NCI-H2171 (cell line): ENCODE measurements around the gene CA5A.
A peak's percentile ranks its signal among the peaks of the same experiment; 100 is the strongest.
"Not testable (repeated sequence)": the region's sequence is repeated elsewhere in the genome, so short reads cannot be mapped to it uniquely, and the experiment has no call there.

Experiments used
- DNase-seq: peaks from one replicate; lab custom pipeline; 2025; lab: John Stamatoyannopoulos, UW

Gene CA5A

GRCh38 chr16:87922250-87922871 is 14.0 kb downstream of the CA5A start:
- DNase-seq: peak; percentile 26

- DNase-seq: peak; percentile 31
These were observed 15.0 kb downstream of the CA5A start for GRCh38 chr16:87921236-87921773.

- no peak for DNase-seq
These were observed 16.7 kb downstream of the CA5A start for GRCh38 chr16:87919681-87919994.

DNA sequence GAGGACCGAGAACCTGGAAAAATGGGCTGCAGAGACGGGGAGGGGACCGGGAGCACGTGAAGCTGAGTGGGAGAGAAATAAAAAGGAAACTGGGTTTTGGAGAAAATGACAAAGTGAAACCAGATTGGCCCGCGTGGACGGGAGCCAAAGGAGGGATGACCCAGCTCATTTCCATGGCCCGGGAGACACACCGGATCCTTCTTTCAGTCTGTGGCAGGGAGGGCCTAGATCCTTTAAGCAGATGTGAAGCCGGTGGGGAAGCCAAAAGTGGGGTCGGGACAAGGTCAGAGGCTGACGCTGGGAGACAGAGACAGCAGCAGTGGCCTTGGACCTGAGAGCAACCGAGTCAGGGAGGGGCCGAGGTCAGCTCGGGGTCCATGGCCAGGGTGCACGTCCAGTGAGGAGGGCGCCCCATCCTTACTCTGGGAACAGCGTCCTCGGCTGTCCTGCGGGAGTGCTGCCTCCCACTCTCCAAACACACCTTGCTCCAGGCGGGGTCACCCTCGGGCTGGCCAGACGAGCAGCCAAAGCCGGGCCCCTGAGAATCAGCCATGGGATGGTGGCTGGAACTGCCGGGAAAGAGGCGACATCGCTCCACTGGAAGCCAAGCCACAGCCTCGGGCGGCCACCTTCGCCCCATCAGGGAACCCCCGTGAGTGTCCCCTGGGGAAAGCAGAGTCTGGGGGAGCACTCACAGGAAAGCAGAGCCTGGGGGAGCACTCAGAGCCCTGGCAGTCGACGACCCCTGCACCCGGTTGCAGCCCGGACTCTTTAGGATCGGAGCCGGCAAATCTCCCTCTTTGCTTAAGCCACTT is 17.3 kb downstream of the CA5A start:
- DNase-seq: no peak

DNA sequence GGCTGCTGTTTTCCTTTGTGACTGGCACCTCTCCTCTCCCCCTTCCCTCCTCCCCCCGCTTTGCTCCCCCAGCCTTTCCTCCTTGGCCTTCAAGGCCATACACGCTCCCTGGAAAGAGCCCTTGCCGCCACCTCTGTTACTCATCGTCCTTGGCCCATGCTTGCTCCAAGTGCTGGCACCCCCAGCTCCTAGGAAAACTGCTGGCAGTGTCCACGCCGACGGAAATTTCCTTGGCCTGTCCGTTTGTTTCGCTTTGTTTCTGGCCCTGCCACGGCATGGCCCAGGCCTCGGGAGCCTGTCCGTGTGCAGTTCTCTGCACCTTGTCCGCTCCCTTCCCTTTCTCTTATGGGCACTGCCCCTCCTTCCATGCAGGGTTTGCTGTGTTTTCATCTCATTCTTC is 18.0 kb downstream of the CA5A start:
- DNase-seq: no peak

DNA sequence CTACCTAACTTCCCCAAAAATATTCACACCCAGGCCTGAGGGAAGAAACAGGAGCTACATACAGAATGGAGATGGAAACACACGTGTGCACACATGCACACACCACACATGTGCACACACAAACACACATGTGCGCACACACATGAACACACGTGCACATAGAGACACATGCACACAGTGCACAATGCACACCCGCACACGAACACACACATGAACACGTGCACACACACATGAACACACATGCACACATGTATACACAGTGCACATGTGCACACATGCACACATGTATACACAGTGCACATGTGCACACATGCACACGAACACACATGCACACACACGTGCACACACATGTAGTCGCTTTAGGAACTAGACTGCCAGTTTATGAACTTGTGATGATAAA is 18.8 kb downstream of the CA5A start:
- no peak for DNase-seq

GRCh38 chr16:87914812-87915211 is 21.5 kb downstream of the CA5A start:
- no peak for DNase-seq

DNA sequence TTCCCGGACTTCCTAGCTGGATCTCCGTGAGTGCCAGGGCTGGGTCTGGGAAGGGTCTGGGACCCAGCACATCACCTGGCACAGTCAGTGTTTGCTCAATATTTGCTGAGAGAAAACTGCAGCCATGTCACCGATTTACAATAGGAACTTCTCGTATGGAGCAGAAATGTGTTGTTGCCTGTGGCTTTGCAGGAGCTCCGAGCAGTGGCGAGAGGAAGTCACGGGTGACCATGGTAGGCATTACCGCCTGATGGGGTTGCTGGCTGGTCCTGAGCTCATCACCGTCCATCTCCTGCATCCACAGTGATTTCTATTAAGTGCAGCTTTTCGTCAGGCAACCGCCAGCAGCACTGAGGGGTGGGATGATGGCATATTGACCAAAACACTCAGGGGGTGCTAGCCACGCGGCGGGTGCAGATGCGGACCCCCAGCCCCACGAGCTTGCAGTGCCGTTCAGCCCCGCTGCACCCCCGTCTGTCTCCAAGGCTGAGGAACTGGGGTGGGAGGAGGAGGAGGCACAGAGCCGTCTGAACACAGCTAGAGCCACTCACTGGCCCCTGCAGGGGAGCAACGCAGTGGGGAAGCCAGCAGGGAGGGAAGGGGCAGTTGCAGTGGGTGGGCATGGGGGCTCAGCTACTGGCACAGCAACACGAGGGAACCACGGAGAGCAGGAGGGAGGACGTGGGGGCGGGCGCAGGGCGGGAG is 22.2 kb downstream of the CA5A start:
- DNase-seq: not testable (repeated sequence)

DNA sequence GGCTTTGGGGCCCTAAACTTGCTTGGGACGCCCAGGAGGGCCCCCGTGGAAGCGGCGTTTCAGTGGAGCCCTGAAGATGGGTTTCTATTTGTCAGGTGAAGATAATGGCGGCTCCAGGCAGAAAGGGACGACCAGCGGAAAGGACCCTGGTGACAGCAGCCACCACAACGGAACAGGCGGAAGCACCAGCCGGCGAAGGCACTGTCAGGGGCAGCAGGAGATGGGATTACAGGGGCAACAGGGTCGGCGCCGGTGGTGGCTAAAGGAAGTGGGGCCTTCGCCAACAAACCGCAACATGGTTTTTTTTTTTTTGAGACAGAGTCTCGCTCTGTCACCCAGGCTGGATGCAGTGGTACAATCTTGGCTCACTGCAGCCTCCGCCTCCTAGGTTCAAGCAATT is 23.6 kb downstream of the CA5A start:
- not testable (repeated sequence) for DNase-seq

DNA sequence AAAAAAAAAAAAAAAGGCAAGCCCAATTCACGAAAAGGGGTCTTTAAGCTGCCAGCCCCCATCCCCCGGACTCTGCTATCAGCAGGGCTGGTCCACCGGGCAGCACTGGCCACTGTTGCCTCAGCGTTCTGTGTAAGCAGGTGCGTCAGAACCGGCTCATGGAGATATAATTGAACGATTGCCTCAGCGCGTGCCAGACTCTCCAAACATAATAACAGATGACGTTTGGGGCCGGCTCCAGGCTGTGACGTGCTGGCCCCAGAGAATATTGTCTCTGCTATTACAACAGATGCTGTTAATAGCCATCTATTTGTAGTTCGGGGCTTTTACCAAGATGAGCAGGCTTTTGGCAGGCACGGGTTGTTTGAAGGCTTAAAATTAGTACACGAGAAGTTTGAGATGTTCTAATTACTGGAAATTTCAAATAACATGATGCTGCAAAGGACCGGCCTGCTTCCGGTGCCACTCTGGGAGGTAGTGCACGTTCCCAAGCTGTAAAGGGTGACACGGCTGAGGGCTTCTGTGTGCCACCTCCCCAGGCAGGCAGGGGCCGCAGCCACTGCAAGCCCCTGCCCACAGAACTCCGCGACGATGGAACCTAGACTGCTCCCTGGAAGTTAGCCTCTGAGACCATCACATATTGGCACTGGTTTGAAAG is 25.1 kb downstream of the CA5A start:
- peak; percentile 61 for DNase-seq

GRCh38 chr16:87909203-87909935 is 27.0 kb downstream of the CA5A start:
- peak; percentile 65 for DNase-seq

DNA sequence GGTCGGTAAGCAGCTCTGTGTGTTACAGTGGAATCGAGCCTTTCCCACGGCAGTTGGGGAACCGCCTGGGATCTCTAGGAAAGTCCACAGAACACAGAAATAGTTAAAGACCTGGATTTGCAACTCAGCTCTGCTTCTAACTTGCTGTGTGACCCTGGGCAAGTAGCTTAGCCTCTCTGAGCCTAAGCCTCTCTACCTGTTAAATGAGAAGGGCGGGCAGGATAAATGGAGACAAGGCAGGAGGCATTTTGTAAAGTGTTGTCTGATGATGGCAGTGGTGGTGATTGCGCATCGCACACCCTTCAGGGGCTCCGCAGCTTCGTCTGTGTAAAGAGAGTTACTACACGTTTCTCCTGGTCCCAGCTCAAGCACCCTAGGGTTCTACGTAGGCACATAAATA is 28.2 kb downstream of the CA5A start:
- DNase-seq: not testable (repeated sequence)

DNA sequence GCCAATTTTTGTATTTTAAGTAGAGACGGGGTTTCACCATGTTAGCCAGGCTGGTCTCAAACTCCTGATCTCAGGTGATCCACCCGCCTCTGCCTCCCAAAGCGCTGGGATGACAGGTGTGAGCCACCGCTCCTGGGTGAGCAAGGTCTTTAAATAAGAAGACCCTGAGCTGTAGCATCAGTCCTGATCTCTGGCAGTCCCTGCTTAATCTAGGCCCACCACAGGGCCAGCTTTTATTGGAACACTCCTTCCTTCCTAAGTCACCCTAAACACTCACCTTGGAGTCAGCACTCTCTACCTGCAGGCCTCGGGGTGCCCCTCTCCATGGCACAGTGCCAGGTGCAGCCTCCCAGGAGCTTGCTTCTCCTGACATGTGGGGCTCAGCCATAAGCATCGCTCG is 30.8 kb downstream of the CA5A start:
- not testable (repeated sequence) for DNase-seq

GRCh38 chr16:87904963-87905362 is 31.4 kb downstream of the CA5A start:
- not testable (repeated sequence) for DNase-seq

- not testable (repeated sequence) for DNase-seq
These were observed 35.8 kb downstream of the CA5A start for GRCh38 chr16:87900489-87900888.

- no peak for DNase-seq
These were observed 38.5 kb downstream of the CA5A start for GRCh38 chr16:87897521-87898505.

GRCh38 chr16:87896924-87897520 is 39.3 kb downstream of the CA5A start:
- DNase-seq: not testable (repeated sequence)

- DNase-seq: not testable (repeated sequence)
These were observed 40.0 kb downstream of the CA5A start for GRCh38 chr16:87896176-87896890.

DNA sequence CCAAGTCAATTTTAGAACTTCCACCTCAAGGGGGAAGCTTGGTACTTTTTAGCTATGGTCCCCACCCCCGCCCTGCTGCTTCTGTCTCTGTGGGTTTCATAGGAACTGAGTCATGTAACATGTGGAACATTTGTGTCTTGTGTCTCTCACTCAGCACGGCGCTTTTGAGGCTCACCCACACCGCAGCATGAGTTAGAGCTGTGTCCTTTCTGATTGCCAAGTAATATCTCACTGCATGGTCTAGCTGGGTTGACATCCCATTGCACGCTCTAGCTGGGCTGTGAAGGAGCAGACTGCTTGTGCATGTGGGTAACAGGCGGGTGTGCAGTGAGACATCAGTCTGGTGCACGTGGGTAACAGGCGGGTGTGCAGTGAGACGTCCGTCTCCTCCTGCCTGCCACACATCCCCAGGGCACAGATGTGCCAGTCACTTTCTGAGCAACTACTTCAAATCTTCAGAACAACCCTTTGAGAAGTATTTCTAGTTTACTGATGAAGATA is 40.6 kb downstream of the CA5A start:
- no peak for DNase-seq
